Stimulated activated naive B cell treated with anti-CD40 and anti-IgM and Interleukin-4, amounts not matched to agents 10 μg/mL and 1 μg/mL and 100 μg/mL, for 72 hours (primary cell): ENCODE data around the gene TRIM2.

ENCODE experiments used
- ATAC-seq, 2 donors: fragments of 150-1000 bp; cut with Tn5 transposase; replicated peaks; 2 replicates each; pipeline ENCODE4 v1.10.0; 2021; ENCODE audit warnings: moderate library complexity in 1 of 2
- DNase-seq: peaks from one replicate; pipeline ENCODE4 v3.0.0; 2021
- H3K27ac Mint-ChIP-seq: one replicate; pipeline ENCODE4 v1.8.0; 2022; ENCODE audit warnings: mild to moderate bottlenecking, mixed read lengths
- H3K27me3 Mint-ChIP-seq, 2 donors: one replicate each; pipeline ENCODE4 v1.8.0; 2022; ENCODE audit warnings: mixed read lengths in 2 of 2
- H3K36me3 Mint-ChIP-seq, 2 donors: one replicate each; pipeline ENCODE4 v1.8.0; 2022; ENCODE audit warnings: mixed read lengths in 2 of 2, mild to moderate bottlenecking in 1 of 2
- H3K4me1 Mint-ChIP-seq, 2 donors: one replicate each; pipeline ENCODE4 v1.8.0; 2022; ENCODE audit warnings: mixed read lengths in 2 of 2, mild to moderate bottlenecking in 1 of 2
- H3K4me3 Mint-ChIP-seq, 2 donors: one replicate each; pipeline ENCODE4 v1.8.0; 2022; ENCODE audit warnings: mild to moderate bottlenecking in 2 of 2, mixed read lengths in 2 of 2, moderate library complexity in 1 of 2
- H3K9me3 Mint-ChIP-seq, 2 donors: one replicate each; pipeline ENCODE4 v1.8.0; 2022; ENCODE audit warnings: mixed read lengths in 2 of 2, mild to moderate bottlenecking in 1 of 2

Gene TRIM2

GRCh38 chr4:153259661-153260060 is 55.4 kb downstream of the TRIM2 start:
- no peak overlapping the region for H3K4me3 Mint-ChIP-seq
- peaks cover 0 to 3% of the 10 kb centered on the region in 2 donors for H3K9me3 Mint-ChIP-seq
- ATAC-seq (no peak), DNase-seq (no peak)
- peaks cover 0 to 6% of the 10 kb centered on the region in 2 donors for H3K36me3 Mint-ChIP-seq
- no peaks in the 10 kb centered on the region for H3K4me1 Mint-ChIP-seq
- peaks cover 17 to 18% of the 10 kb centered on the region in 2 donors for H3K27me3 Mint-ChIP-seq
- no peak overlapping the region for H3K27ac Mint-ChIP-seq

DNA sequence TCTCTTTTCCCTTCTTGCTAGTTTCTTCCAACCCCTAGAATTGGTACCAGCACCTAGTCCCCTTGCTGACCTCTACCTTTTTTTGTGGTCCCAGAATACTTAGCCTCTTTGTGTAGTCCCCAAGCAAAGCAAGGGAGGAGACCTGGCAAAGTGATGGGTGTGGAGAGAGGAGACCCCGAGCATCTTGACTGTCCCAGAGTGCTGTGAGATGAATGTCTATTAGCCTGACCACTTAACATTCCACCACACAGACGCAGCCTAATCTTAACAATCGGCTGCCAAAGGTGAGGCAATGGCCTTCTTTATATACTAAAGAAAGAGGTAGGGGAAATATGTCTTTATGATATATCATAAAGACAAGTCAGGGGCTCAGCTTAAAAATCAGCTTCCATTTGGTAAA is 55.9 kb downstream of the TRIM2 start:
- DNase-seq, result no peak
- Mint-ChIP-seq H3K9me3 (peaks cover 0 to 3% of the 10 kb centered on the region in 2 donors), H3K27me3 (peaks cover 12 to 14% of the 10 kb centered on the region in 2 donors), H3K27ac (no peak overlapping the region), H3K4me3 (no peak overlapping the region), H3K4me1 (no peaks in the 10 kb centered on the region), H3K36me3 (peaks cover 0 to 6% of the 10 kb centered on the region in 2 donors)
- no peak for ATAC-seq

DNA sequence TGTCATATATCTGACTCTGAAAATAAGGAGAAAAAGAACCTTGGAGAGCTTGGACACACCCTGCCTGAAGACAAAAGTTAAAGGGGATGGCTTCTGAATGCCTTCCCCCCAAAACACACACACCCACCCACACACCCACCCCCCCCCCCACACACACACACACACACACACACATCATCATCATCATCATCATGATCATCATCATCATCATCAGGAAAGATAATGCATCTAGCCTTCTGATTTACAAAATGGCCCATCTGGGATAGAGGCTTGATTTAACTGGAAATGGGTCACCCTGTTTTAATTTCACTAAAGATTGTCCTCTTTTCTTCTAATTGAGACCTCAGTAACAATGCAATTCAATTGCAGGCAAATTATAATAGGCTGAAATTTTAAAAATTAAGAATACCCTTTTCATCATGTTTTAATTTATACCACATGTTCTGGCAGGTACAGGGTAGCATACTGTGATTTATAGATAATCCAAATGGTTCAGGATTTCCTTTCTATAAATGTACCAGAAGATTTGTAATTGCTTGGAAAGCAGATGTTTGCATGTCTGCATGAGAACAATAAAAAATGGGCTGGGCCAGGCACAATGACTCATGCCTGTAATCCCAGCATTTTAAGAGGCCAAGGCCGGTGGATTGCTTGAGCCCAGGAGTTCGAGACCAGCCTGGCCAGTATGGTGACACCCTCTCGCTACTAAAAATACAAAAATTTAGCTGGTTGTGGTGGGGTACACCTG is 56.5 kb downstream of the TRIM2 start:
- no peak for ATAC-seq
- H3K27me3 Mint-ChIP-seq, result peaks cover 8 to 9% of the 10 kb centered on the region in 2 donors
- peaks cover 0 to 3% of the 10 kb centered on the region in 2 donors for H3K9me3 Mint-ChIP-seq
- DNase-seq, result no peak
- no peaks in the 10 kb centered on the region for H3K4me1 Mint-ChIP-seq
- H3K4me3 Mint-ChIP-seq, result no peak overlapping the region
- no peak overlapping the region for H3K27ac Mint-ChIP-seq
- peaks cover 0 to 6% of the 10 kb centered on the region in 2 donors for H3K36me3 Mint-ChIP-seq

DNA sequence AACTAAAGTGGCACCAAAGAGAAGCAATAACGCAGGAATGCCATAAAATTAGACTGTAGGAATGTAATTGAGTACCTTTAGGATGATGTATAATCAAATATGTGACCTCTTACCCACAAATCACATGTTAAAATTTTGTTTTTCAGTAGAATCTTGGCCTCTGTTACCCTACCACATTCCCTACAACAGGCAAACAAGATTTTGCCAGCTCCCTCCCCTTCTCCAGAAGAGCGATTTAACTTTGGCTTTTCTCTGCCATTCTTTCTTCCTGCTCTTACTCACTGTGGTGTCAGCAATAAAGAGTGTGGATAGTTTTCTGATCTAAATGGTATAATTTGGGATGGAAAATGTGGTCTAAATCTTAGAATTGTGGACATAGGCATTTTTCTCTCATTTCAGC is 57.2 kb downstream of the TRIM2 start:
- no peaks in the 10 kb centered on the region for H3K4me1 Mint-ChIP-seq
- peaks cover 4% of the 10 kb centered on the region in 2 donors for H3K27me3 Mint-ChIP-seq
- no peak overlapping the region for H3K4me3 Mint-ChIP-seq
- peaks cover 0 to 3% of the 10 kb centered on the region in 2 donors for H3K9me3 Mint-ChIP-seq
- ATAC-seq (no peak), DNase-seq (no peak)
- H3K27ac Mint-ChIP-seq, result no peak overlapping the region
- H3K36me3 Mint-ChIP-seq, result peaks cover 0 to 6% of the 10 kb centered on the region in 2 donors

DNA sequence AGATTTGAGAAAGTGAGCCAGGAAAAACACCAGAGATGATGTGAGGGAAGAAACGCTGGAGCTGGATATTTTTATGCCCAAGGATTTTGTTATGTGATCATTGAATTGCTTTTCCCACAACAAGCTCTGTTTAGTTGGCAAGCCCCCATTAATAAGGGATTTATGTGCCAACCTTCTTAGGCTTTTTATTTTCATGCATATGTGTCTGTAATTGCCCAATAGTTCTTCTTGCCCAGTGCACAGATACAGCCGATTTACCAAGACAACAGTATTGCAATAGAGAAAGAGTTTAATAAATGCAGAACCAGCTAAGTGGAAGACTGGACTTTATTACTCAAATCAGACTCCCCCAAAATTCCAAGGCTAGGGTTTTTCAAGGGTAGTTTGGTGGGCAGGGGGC is 57.7 kb downstream of the TRIM2 start:
- no peaks in the 10 kb centered on the region for H3K4me1 Mint-ChIP-seq
- H3K36me3 Mint-ChIP-seq, result peaks cover 0 to 6% of the 10 kb centered on the region in 2 donors
- DNase-seq (no peak), ATAC-seq (no peak)
- H3K9me3 Mint-ChIP-seq, result peaks cover 0 to 3% of the 10 kb centered on the region in 2 donors
- no peak overlapping the region for H3K27ac Mint-ChIP-seq
- peaks cover 4% of the 10 kb centered on the region in 2 donors for H3K27me3 Mint-ChIP-seq
- no peak overlapping the region for H3K4me3 Mint-ChIP-seq

DNA sequence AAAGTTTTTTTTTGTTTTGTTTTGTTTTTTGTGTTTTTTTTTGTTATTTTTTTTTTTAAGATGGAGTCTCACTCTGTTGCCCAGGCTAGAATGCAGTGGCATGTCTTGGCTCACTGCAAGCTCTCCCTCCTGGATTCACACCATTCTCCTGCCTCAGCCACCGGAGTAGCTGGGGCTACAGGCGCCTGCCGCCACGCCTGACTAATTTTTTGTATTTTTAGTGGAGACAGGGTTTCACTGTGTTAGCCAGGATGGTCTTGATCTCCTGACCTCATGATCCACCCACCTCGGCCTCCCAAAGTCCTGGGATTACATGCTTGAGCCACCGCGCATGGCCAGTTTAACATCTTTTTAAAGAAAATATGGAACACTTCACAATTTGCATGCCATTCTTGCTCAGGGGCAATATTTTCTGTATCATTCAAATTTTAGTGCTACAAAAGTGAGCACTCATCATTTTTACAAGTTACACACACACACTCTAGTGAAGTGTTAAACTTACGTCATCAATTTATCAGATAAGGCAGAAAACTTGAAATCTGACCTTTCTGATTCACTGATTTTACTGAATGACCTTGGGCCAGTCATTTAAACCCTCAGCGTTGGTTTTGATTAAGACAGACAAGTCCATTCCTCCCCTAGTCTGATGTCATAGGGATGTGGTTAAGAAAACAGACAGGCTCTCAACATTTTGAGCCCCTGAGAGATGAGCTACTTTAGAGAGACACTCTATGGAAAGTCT is 61.2 kb downstream of the TRIM2 start:
- no peak for ATAC-seq

GRCh38 chr4:153266988-153267387 is 62.7 kb downstream of the TRIM2 start:
- DNase-seq, result no peak
- H3K36me3 Mint-ChIP-seq, result peaks cover 0 to 2% of the 10 kb centered on the region in 2 donors
- H3K9me3 Mint-ChIP-seq, result no peaks in the 10 kb centered on the region
- no peaks in the 10 kb centered on the region for H3K27me3 Mint-ChIP-seq
- H3K4me3 Mint-ChIP-seq, result no peak overlapping the region
- no peak for ATAC-seq
- H3K4me1 Mint-ChIP-seq, result peaks cover 0 to 1% of the 10 kb centered on the region in 2 donors
- no peak overlapping the region for H3K27ac Mint-ChIP-seq

More for the DNA sequence above, 61.2 kb downstream of the TRIM2 start:
- no peak for DNase-seq
- no peak overlapping the region for H3K27ac Mint-ChIP-seq
- no peak overlapping the region for H3K4me3 Mint-ChIP-seq
- H3K9me3 Mint-ChIP-seq, result peaks cover 0 to 3% of the 10 kb centered on the region in 2 donors
- H3K4me1 Mint-ChIP-seq, result peaks cover 0 to 1% of the 10 kb centered on the region in 2 donors
- H3K27me3 Mint-ChIP-seq, result no peaks in the 10 kb centered on the region
- peaks cover 0 to 6% of the 10 kb centered on the region in 2 donors for H3K36me3 Mint-ChIP-seq

- H3K4me3 Mint-ChIP-seq, result no peak overlapping the region
- H3K27ac Mint-ChIP-seq, result no peak overlapping the region
- no peaks in the 10 kb centered on the region for H3K27me3 Mint-ChIP-seq
Observed at GRCh38 chr4:153267890-153268289, 63.6 kb downstream of the TRIM2 start.

GRCh38 chr4:153268295-153268694 is 64.1 kb downstream of the TRIM2 start:
- no peak overlapping the region for H3K27ac Mint-ChIP-seq

More at GRCh38 chr4:153267890-153268289, 63.6 kb downstream of the TRIM2 start:
- Mint-ChIP-seq H3K4me1 (peaks cover 0 to 1% of the 10 kb centered on the region in 2 donors), H3K36me3 (no peaks in the 10 kb centered on the region), H3K9me3 (no peaks in the 10 kb centered on the region)
- DNase-seq (no peak), ATAC-seq (no peak)

DNA sequence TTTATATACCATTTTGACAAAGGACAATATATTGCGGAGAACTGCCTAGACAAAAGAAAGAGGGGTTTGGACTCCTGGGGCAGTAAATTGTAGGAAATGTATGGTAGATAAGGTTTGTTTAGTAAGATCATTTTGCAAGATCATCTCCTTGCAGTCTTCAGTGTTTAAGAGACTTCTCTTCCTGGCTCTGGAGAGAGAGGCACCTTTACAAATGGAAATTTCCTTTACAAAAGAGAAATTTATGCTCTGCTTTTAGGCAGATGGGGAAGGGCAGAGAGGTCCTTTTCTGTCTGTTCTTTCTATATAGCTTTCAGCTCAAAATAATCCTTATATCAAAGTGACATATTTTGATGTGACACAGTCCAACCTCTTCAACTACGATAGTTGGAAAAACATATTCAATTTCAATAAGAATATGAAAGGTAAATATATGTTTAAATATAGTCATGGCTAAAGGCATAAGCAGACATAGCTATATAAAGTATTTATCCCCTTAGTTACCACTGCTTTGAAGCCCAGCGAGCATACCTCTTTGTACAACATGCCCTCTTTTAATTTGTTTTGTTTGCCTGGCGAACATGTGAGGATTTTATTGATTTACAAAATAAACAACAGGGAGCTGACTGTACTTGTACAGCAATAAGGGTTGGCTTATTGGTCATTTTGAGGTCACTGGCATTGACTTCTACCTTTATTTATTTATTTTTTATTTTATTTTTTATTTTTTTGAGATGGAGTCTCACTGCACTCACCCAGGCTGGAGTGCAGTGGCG is 65.2 kb downstream of the TRIM2 start:
- peaks cover 0 to 1% of the 10 kb centered on the region in 2 donors for H3K4me1 Mint-ChIP-seq
- no peak overlapping the region for H3K27ac Mint-ChIP-seq
- DNase-seq (no peak), ATAC-seq (no peak)
- no peaks in the 10 kb centered on the region for H3K27me3 Mint-ChIP-seq
- no peaks in the 10 kb centered on the region for H3K36me3 Mint-ChIP-seq
- no peak overlapping the region for H3K4me3 Mint-ChIP-seq
- no peaks in the 10 kb centered on the region for H3K9me3 Mint-ChIP-seq

More at GRCh38 chr4:153268295-153268694, 64.1 kb downstream of the TRIM2 start:
- Mint-ChIP-seq H3K27me3 (no peaks in the 10 kb centered on the region), H3K4me3 (no peak overlapping the region), H3K4me1 (peaks cover 0 to 1% of the 10 kb centered on the region in 2 donors), H3K9me3 (no peaks in the 10 kb centered on the region), H3K36me3 (no peaks in the 10 kb centered on the region)
- no peak for ATAC-seq
- no peak for DNase-seq

DNA sequence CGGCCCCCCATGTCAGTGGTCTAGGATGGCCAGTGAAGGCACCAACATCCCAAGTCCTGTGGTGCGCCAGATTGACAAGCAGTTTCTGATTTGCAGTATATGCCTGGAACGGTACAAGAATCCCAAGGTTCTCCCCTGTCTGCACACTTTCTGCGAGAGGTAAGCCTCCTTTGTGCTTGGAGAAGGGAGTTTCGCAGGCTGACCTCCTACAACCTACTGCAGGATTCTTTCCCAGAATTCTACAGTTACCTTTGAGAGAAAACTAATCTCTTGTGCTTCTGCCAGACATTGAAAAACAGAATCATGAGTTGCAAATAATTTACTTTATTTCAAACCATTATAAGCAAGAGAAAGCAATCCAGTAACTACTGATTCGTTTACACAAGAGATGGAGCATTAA is 66.1 kb downstream of the TRIM2 start:
- Mint-ChIP-seq H3K27me3 (no peaks in the 10 kb centered on the region), H3K27ac (no peak overlapping the region), H3K4me1 (peaks cover 0 to 1% of the 10 kb centered on the region in 2 donors), H3K36me3 (no peaks in the 10 kb centered on the region), H3K9me3 (no peaks in the 10 kb centered on the region), H3K4me3 (no peak overlapping the region)
- DNase-seq (no peak), ATAC-seq (no peak)

DNA sequence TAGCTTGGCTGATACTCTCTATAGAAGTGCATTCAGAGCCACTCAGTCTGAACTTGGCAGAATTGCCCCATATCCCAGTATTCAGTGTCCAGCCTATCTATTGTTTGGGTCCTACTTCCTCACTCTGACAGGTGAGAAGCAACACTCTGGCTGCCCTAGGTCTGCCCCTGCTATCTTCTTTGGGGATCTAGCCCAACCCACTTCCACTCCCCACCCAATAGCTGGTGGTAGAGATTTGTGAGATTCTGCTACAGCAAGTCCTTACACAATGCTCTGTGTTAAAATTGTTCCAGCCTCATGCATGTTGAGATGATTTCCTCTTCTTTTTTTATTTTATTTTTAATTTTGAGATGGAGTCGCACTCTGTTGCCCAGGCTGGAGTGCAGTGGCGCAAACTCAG is 67.6 kb downstream of the TRIM2 start:
- peaks cover 0 to 1% of the 10 kb centered on the region in 2 donors for H3K4me1 Mint-ChIP-seq
- no peaks in the 10 kb centered on the region for H3K36me3 Mint-ChIP-seq
- no peaks in the 10 kb centered on the region for H3K9me3 Mint-ChIP-seq
- no peak for ATAC-seq
- DNase-seq, result no peak
- no peak overlapping the region for H3K27ac Mint-ChIP-seq
- H3K27me3 Mint-ChIP-seq, result no peaks in the 10 kb centered on the region
- no peak overlapping the region for H3K4me3 Mint-ChIP-seq

- Mint-ChIP-seq H3K27me3 (no peaks in the 10 kb centered on the region), H3K36me3 (no peaks in the 10 kb centered on the region), H3K4me1 (peaks cover 0 to 2% of the 10 kb centered on the region in 2 donors), H3K9me3 (no peaks in the 10 kb centered on the region), H3K4me3 (no peak overlapping the region), H3K27ac (no peak overlapping the region)
- ATAC-seq (no peak), DNase-seq (no peak)
Observed at GRCh38 chr4:153273751-153274150, 69.5 kb downstream of the TRIM2 start.

DNA sequence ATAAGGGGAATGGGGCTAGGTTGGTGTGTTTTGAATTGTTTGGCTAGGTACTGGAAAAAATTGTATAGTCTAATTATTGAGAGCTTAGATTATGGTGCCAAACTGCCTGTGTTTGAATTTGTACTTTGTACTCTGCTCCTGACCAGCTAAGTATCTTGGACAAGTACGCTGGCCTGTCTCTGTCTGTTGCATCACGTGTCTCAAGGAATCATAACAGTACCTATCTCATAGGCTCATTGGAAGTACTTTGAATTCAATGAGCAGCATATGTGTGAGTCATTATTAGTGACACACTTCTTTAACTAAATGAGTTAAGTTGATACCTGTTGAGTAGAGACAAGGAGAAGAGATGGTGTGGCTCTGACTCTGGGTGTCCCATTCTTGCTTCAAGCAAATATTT is 70.7 kb downstream of the TRIM2 start:
- Mint-ChIP-seq H3K9me3 (no peaks in the 10 kb centered on the region), H3K27ac (no peak overlapping the region), H3K27me3 (no peaks in the 10 kb centered on the region), H3K4me3 (no peak overlapping the region), H3K4me1 (peaks cover 0 to 2% of the 10 kb centered on the region in 2 donors), H3K36me3 (no peaks in the 10 kb centered on the region)
- ATAC-seq, result no peak
- DNase-seq, result no peak
